Activated CD4-positive, alpha-beta T cell treated with anti-CD3 and anti-CD28 coated beads for 36 hours (primary cell): ENCODE measurements around the gene RBL1. TPM values are rescaled to one million over a fixed set of nuclear protein-coding genes. Genes with fewer than 3 reads are reported as not detected.
A peak's percentile ranks its signal among the peaks of the same experiment; 100 is the strongest.

Experiments
- ATAC-seq: fragments of 200-7000 bp; cut with Tn5 transposase; one replicate; pipeline ENCODE4 v1.10.0; 2021; ENCODE audit warnings: mild to moderate bottlenecking, moderate library complexity
- CTCF ChIA-PET: fragments of 350-600 bp; sonication (Branson Sonifier 250); formaldehyde crosslinking; loops from one replicate; lab custom pipeline; 2021; ENCODE audit warnings: antibody characterized with exemption; lab: Charles Lee
- POLR2A ChIA-PET: fragments of 350-600 bp; sonication (Branson Sonifier 250); formaldehyde crosslinking; loops from one replicate; lab custom pipeline; 2021; ENCODE audit warnings: antibody characterized with exemption, inconsistent platforms; lab: Charles Lee
- DNase-seq: peaks from one replicate; pipeline ENCODE4 v3.0.0-alpha.2; 2020
- H3K27ac Mint-ChIP-seq: one replicate; pipeline ENCODE4 v1.8.0; 2021; ENCODE audit warnings: mixed read lengths
- H3K27me3 Mint-ChIP-seq: one replicate; pipeline ENCODE4 v1.8.0; 2021; ENCODE audit warnings: mixed read lengths
- H3K36me3 Mint-ChIP-seq: one replicate; pipeline ENCODE4 v1.8.0; 2021; ENCODE audit warnings: low read depth, mixed read lengths
- H3K4me1 Mint-ChIP-seq: one replicate; pipeline ENCODE4 v1.8.0; 2021; ENCODE audit warnings: mixed read lengths
- H3K4me3 Mint-ChIP-seq: one replicate; pipeline ENCODE4 v1.8.0; 2021; ENCODE audit warnings: mild to moderate bottlenecking, moderate library complexity, mixed read lengths
- H3K9me3 Mint-ChIP-seq: one replicate; pipeline ENCODE4 v1.8.0; 2021; ENCODE audit warnings: low read depth, mixed read lengths
- intact Hi-C, 2 experiments: fragments of 100-400 bp; cut with DNase I in 1 of 2; cut with micrococcal nuclease in 1 of 2; formaldehyde crosslinking; loops; one replicate each; pipeline versions ENCODE4 v1.14.2 to v1.15.1; 2022 to 2024; cut with DNase I, micrococcal nuclease
- total RNA-seq, 2 experiments: library from RNA; stranded (reverse); gene quantifications; one replicate each; pipeline ENCODE4 v1.2.3, GENCODE V29; 2021

The RBL1 gene
- total RNA-seq, 2 experiments from 2014 or later, result 39.5 to 43.2 TPM

DNA sequence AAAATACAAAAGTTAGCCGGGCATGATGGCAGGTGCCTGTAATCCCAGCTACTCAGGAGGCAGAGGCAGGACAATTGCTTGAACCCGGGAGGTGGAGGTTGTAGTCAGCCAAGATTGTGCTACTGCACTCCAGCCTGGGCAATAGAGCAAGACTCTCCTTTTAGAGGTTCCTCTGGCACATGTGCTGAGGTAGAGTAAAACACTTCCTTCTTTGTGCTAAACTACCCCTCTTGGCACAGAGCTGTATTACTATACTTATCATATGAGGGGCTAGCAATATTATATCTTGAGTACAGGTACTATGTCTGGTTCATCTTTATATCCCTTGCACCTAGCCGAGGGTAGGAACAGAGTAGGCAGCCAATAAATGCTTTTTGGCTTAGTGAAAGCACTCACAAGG is 104.1 kb downstream of the RBL1 start:
- Mint-ChIP-seq H3K4me1 (peaks cover 32% of the 10 kb centered on the region), H3K27me3 (no peaks in the 10 kb centered on the region), H3K36me3 (peaks cover 43% of the 10 kb centered on the region), H3K4me3 (no peak overlapping the region), H3K27ac (no peak overlapping the region), H3K9me3 (peaks cover 5% of the 10 kb centered on the region)
- ATAC-seq, result peak; percentile 11
- CTCF ChIA-PET, result interaction anchor here (0.8 to 1.1 kb wide), 3 partner anchors 10 to 101 kb away, joined by 3 read pairs; no protein-coding TSS in a partner anchor
- POLR2A ChIA-PET, result interaction anchor here (0.6 kb wide), 1 partner anchor 30 kb away, joined by 3 read pairs; no protein-coding TSS in a partner anchor
- intact Hi-C loops, result no loop called here
- DNase-seq, result no peak

DNA sequence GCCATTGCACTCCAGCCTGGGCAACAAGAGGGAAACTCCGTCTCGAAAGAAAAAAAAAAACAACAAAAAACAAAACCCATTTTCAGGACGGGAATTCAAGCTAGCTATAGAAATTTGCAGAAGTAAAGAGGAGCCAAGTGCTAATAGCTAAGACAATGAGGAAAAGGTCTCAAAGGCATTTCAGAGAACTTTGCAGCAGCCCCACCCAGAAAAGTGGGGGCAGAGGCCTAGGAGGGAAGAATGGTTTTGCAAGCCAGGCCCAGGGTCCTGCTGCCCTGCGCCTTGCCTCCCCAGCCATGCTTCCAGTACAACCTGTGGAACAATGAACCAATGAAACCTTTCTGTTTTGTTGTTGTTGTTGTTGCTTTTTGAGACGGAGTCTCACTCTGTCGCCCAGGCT is 106.0 kb downstream of the RBL1 start:
- intact Hi-C loops, result no loop called here
- DNase-seq (no peak), ATAC-seq (no peak)
- Mint-ChIP-seq H3K36me3 (peaks cover 27% of the 10 kb centered on the region), H3K4me3 (no peak overlapping the region), H3K9me3 (peaks cover 5% of the 10 kb centered on the region), H3K27me3 (no peaks in the 10 kb centered on the region), H3K4me1 (peaks cover 32% of the 10 kb centered on the region), H3K27ac (no peak overlapping the region)
- CTCF ChIA-PET, result no interaction called here
- POLR2A ChIA-PET, result interaction anchor here (0.6 kb wide), 1 partner anchor 343 kb away, joined by 3 read pairs; no protein-coding TSS in a partner anchor

DNA sequence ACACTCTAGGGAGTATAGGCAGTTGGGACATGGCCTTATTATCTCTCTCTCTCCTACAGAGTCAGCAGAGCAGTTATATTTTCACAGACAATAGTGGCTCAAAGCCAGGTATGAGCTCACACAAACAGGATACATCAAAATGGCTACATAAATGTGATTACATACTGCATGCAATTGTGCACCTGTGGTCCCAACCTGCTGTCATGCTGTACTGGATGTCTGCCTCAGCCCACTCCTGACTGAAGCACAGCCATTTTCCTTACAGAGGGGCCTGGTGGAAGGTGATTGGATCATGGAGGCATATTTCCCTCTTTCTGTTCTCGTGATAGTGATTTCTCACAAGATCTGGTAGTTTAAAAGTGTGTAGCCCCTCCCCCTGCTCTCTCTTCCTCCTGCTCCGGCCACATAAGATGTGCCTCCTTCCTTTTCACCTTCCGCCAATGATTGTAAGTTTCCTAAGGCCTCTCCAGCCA is 107.3 kb downstream of the RBL1 start:
- intact Hi-C loops, result no loop called here
- peak overlapping the region; percentile 35 for H3K27ac Mint-ChIP-seq
- no peak overlapping the region for H3K4me3 Mint-ChIP-seq
- H3K36me3 Mint-ChIP-seq, result peaks cover 15% of the 10 kb centered on the region
- DNase-seq (peak; percentile 20), ATAC-seq (peak; percentile 70)
- peaks cover 5% of the 10 kb centered on the region for H3K9me3 Mint-ChIP-seq
- H3K27me3 Mint-ChIP-seq, result no peaks in the 10 kb centered on the region
- ChIA-PET POLR2A (no interaction called here), CTCF (interaction anchor here (1.1 to 1.4 kb wide), 2 partner anchors 10 to 17 kb away, joined by 3 to 4 read pairs; no protein-coding TSS in a partner anchor)
- peaks cover 32% of the 10 kb centered on the region for H3K4me1 Mint-ChIP-seq

DNA sequence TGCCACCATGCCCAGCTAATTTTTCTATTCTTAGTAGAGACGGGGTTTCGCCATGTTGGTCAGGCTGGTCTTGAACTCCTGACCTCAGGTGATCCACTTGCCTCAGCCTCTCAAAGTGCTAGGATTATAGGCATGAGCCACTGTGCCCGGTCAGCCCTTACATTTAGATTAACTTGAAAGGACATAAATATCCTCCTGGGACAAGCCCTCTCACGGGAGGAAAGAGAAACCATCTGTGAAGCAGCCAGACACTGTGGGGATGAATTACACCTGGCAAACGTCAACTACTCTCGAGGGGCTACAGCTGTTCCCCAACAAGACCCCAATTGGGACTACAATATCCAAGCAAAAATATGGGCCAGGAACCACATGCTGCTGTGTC is 111.5 kb downstream of the RBL1 start:
- ATAC-seq (no peak), DNase-seq (no peak)
- POLR2A ChIA-PET, result no interaction called here
- no peaks in the 10 kb centered on the region for H3K27me3 Mint-ChIP-seq
- peaks cover 7% of the 10 kb centered on the region for H3K36me3 Mint-ChIP-seq
- no peak overlapping the region for H3K27ac Mint-ChIP-seq
- peaks cover 18% of the 10 kb centered on the region for H3K4me1 Mint-ChIP-seq
- no peak overlapping the region for H3K4me3 Mint-ChIP-seq
- intact Hi-C loops, result no loop called here
- H3K9me3 Mint-ChIP-seq, result no peaks in the 10 kb centered on the region
- CTCF ChIA-PET, result no interaction called here

DNA sequence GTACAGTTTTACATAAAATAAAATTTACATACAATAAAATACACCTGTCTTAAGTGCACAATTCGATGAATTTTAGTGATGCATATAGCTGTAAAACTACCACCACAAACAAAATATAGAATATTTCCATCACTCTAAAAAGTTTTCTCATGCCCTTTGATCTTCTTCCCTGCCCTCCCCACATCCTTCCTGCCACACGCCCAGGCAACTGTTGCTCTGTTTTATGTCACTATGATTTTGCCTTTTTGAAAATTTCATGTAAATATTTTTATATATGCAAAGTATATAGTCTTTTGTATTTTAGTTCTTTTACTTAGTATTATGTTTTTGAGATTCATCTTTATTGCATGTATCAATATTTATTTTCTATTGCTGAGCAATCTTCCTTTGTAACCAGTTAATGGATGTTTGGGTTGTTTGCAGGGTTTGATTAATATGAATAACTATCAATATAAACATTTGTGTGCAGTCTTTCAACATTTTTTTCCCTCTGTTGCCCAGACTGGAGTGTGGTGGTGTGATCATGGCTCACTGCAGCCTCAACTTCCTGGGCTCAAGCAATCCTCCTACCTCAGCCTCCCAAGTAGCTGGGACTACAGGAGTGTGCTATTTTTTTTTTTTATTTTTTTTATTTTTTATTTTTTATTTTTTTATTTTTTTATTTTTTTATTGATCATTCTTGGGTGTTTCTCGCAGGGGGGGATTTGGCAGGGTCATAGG is 120.5 kb downstream of the RBL1 start:
- DNase-seq (peak; percentile 67), ATAC-seq (peak; percentile 62)
- intact Hi-C loops, result no loop called here
- Mint-ChIP-seq H3K27me3 (no peaks in the 10 kb centered on the region), H3K27ac (peak overlapping the region; percentile 70), H3K4me1 (peaks cover 29% of the 10 kb centered on the region), H3K36me3 (peaks cover 3% of the 10 kb centered on the region), H3K9me3 (peaks cover under 1% of the 10 kb centered on the region), H3K4me3 (peak overlapping the region; percentile 32)
- CTCF ChIA-PET, result interaction anchor here (0.7 to 1.3 kb wide), 4 partner anchors 29 to 56 kb away, joined by 3 read pairs; no protein-coding TSS in a partner anchor
- POLR2A ChIA-PET, result interaction anchor here (0.6 kb wide), 1 partner anchor 147 kb away, joined by 3 read pairs; no protein-coding TSS in a partner anchor

DNA sequence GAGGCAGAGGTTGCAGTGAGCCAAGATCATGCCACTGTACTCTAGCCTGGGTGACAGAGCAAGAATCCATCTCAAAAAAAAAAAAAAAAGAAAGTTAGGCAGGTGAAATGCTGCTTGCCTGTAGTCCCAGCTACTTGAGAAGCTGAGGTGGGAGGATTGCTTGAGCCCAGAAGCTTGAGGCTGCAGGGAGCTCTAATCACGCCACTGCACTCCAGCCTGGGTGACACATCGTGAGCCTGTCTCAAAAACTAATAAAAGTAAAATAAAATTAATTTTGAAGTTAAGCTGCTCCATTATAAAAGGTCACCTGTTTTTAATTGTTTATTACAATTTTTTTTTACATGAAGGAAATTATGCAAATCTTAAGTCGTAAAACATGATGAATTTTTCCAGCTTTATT is 121.1 kb downstream of the RBL1 start:
- intact Hi-C loops, result loop anchor here in 1 of 2 experiments (5.0 kb wide), 1 partner anchor 43 kb away; no protein-coding TSS in a partner anchor
- Mint-ChIP-seq H3K27ac (no peak overlapping the region), H3K4me1 (peaks cover 35% of the 10 kb centered on the region), H3K36me3 (peaks cover 8% of the 10 kb centered on the region), H3K4me3 (no peak overlapping the region), H3K27me3 (no peaks in the 10 kb centered on the region), H3K9me3 (peaks cover 5% of the 10 kb centered on the region)
- CTCF ChIA-PET, result interaction anchor here (0.7 to 1.3 kb wide), 4 partner anchors 30 to 55 kb away, joined by 3 read pairs; no protein-coding TSS in a partner anchor
- ATAC-seq (no peak), DNase-seq (no peak)
- POLR2A ChIA-PET, result interaction anchor here (0.6 kb wide), 1 partner anchor 148 kb away, joined by 3 read pairs; no protein-coding TSS in a partner anchor

DNA sequence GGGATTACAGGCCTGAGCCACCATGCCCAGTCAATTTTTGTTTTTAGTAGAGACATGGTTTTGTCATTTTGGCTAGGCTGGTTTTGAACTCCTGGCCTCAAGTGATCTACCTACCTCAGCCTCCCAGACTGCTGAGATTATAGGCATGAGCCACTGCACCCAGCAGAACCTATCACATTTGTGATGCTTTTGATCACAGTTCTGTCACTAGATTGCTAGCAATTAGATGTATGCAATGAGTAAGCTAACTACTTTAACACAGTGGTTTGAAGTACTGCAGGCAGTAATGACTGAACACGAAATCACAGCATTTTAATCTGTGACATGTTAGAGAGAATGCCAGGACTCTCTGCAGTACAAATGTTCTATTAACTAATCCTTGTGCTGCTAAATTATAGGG is 124.7 kb downstream of the RBL1 start:
- intact Hi-C loops, result loop anchor here in 1 of 2 experiments (5.0 kb wide), 1 partner anchor 46 kb away; no protein-coding TSS in a partner anchor
- H3K27ac Mint-ChIP-seq, result peak overlapping the region; percentile 82

DNA sequence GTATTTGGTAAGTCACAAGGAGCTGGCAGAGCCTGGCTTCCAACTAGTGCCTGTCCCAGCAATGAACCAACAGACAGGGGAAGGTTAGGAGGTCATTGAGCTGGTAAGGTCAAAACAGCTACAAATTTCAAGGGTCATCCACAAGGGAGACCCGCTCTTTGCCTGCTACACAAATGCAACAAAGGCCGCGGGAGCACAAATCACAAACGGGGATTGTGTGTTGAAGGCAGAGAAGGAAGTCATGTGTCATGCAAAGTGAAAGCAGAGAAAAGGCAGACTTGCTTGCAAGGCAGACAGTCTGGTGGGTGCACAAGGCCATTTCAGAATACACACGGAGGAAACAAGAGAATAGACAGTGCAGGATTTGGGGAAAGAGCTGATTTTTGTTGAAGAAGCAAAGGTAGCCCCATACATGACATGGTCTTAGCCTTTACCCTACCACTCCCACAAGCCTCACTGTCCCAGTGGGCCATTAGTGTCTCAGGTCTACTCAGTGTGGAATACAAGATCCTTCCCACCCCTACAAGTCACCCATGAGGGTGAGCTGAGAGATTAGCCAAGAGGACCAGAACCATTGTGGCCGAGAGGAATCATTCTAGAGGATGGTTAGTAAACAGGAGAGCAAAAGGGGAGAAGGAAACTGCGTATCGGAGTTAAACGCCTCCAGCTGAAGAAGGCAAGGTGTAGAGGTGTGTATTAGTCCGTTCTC is 126.2 kb downstream of the RBL1 start:
- ChIA-PET POLR2A (interaction anchor here (0.6 to 0.9 kb wide), 3 partner anchors 12 to 103 kb away, joined by 3 read pairs; no protein-coding TSS in a partner anchor), CTCF (interaction anchor here (0.5 to 1.2 kb wide), 5 partner anchors 11 to 1936 kb away, joined by 3 to 5 read pairs (median 3); no protein-coding TSS in a partner anchor)
- H3K27ac Mint-ChIP-seq, result peak overlapping the region; percentile 82
- intact Hi-C loops, result loop anchor here in 1 of 2 experiments (5.0 kb wide), 1 partner anchor 48 kb away; no protein-coding TSS in a partner anchor
- H3K4me1 Mint-ChIP-seq, result peaks cover 56% of the 10 kb centered on the region
- H3K36me3 Mint-ChIP-seq, result peaks cover 8% of the 10 kb centered on the region
- peak overlapping the region; percentile 35 for H3K4me3 Mint-ChIP-seq
- peaks cover 5% of the 10 kb centered on the region for H3K9me3 Mint-ChIP-seq
- H3K27me3 Mint-ChIP-seq, result no peaks in the 10 kb centered on the region
- ATAC-seq (peak; percentile 69), DNase-seq (peak; percentile 55)

More for the DNA sequence above, 124.7 kb downstream of the RBL1 start:
- peaks cover 5% of the 10 kb centered on the region for H3K9me3 Mint-ChIP-seq
- ChIA-PET CTCF (no interaction called here), POLR2A (interaction anchor here (0.6 kb wide), 1 partner anchor 13 kb away, joined by 3 read pairs; no protein-coding TSS in a partner anchor)
- ATAC-seq (peak; percentile 79), DNase-seq (peak; percentile 38)
- no peak overlapping the region for H3K4me3 Mint-ChIP-seq
- peaks cover 8% of the 10 kb centered on the region for H3K36me3 Mint-ChIP-seq
- H3K27me3 Mint-ChIP-seq, result no peaks in the 10 kb centered on the region
- peaks cover 61% of the 10 kb centered on the region for H3K4me1 Mint-ChIP-seq

DNA sequence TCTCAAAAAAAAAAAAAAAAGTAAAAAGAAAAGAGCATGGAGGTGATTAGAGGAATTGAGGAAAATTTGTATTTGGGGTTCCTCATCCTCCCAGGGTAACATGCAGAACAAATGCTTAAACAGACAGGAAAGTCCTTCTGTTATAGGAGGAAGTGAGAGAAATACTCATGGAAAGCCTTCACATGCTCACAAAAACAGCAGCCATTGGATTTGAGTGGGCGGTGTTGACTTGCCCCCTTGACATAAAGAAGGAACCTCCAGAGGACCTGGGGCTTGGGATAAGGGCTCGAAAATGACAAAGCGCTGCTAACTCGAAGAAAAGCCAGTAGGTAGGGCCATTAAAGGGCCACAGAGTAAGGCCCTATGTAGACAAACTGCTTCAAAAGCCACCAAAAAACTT is 126.7 kb downstream of the RBL1 start:
- DNase-seq (no peak), ATAC-seq (no peak)
- POLR2A ChIA-PET, result interaction anchor here (0.9 kb wide), 1 partner anchor 11 kb away, joined by 3 read pairs; no protein-coding TSS in a partner anchor
- intact Hi-C loops, result no loop called here
- Mint-ChIP-seq H3K4me1 (peaks cover 51% of the 10 kb centered on the region), H3K4me3 (peak overlapping the region; percentile 35), H3K27me3 (no peaks in the 10 kb centered on the region), H3K36me3 (peaks cover 8% of the 10 kb centered on the region), H3K9me3 (peaks cover 5% of the 10 kb centered on the region), H3K27ac (peak overlapping the region; percentile 82)
- CTCF ChIA-PET, result interaction anchor here (0.5 to 1.2 kb wide), 3 partner anchors 13 to 1937 kb away, joined by 3 to 5 read pairs (median 3); no protein-coding TSS in a partner anchor

DNA sequence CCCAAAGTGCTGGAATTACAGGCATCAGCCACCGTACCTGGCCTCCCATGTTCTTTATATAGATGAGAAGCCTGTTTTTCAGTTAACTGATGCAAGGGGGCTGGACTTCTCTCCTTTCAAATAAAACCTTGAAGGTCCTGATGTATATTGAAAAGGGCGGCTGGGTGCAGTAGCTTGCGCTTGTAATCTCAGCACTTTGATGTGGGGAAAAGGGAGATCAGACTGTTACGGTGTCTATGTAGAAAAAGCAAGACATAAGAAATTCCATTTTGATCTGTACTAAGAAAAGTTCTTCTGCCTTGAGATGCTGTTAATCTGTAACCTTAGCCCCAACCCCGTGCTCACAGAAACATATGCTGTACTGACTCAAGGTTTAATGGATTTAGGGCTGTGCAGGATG is 128.2 kb downstream of the RBL1 start:
- ATAC-seq (no peak), DNase-seq (no peak)
- H3K4me1 Mint-ChIP-seq, result peaks cover 51% of the 10 kb centered on the region
- H3K36me3 Mint-ChIP-seq, result peaks cover 11% of the 10 kb centered on the region
- H3K27ac Mint-ChIP-seq, result peak overlapping the region; percentile 2
- peaks cover 8% of the 10 kb centered on the region for H3K9me3 Mint-ChIP-seq
- intact Hi-C loops, result no loop called here
- H3K4me3 Mint-ChIP-seq, result no peak overlapping the region
- ChIA-PET POLR2A (interaction anchor here (0.5 kb wide), 1 partner anchor 76 kb away, joined by 6 read pairs; no protein-coding TSS in a partner anchor), CTCF (no interaction called here)
- no peaks in the 10 kb centered on the region for H3K27me3 Mint-ChIP-seq
